CD4-positive, alpha-beta T cell (primary cell): ENCODE data around the gene SUPT7L. TPM values are rescaled to one million over a fixed set of nuclear protein-coding genes. Genes with fewer than 3 reads are reported as not detected.

ENCODE experiments used
- ATAC-seq: fragments of 200-7000 bp; cut with Tn5 transposase; one replicate; pipeline ENCODE4 v1.10.0; 2022; ENCODE audit warnings: mild to moderate bottlenecking; ENCODE audit not compliant: poor library complexity
- CTCF ChIA-PET: fragments of 350-600 bp; sonication (Branson Sonifier 250); formaldehyde crosslinking; loops from one replicate; lab custom pipeline; 2021; ENCODE audit warnings: antibody characterized with exemption, inconsistent platforms; lab: Charles Lee
- POLR2A ChIA-PET: fragments of 350-600 bp; sonication (Branson Sonifier 250); formaldehyde crosslinking; loops from one replicate; lab custom pipeline; 2021; ENCODE audit warnings: antibody characterized with exemption, inconsistent platforms; lab: Charles Lee
- DNase-seq, 14 experiments: peaks; one replicate each; pipeline ENCODE4 v3.0.0-alpha.2; 2013 to 2020; ENCODE audit warnings: mixed read lengths in 2 of 14
- H3K27ac ChIP-seq, 2 donors: one replicate each; pipeline versions ENCODE4 v1.5.1 to v1.7.0; 2013; ENCODE audit warnings: low read length in 2 of 2, low read depth in 1 of 2, mild to moderate bottlenecking in 1 of 2
- H3K27me3 ChIP-seq, 2 experiments: 1 replicate in 1 of 2; 2 replicates in 1 of 2; pipeline versions ENCODE4 v1.6.1 to v1.7.0; 2013; ENCODE audit warnings: low read length in 2 of 2, control low read depth in 1 of 2, mild to moderate bottlenecking in 1 of 2, moderate library complexity in 1 of 2; ENCODE audit not compliant: insufficient read depth in 2 of 2, control insufficient read depth in 1 of 2
- H3K36me3 ChIP-seq: one replicate; pipeline ENCODE4 v1.6.1; 2013; ENCODE audit warnings: low read length, control low read depth; ENCODE audit not compliant: insufficient read depth
- H3K4me1 ChIP-seq: one replicate; pipeline ENCODE4 v1.6.1; 2013; ENCODE audit warnings: low read length, control low read depth; ENCODE audit not compliant: insufficient read depth
- H3K4me3 ChIP-seq: one replicate; pipeline ENCODE4 v1.5.1; 2013; ENCODE audit warnings: mild to moderate bottlenecking, low read length, moderate library complexity
- H3K9me3 ChIP-seq, 2 experiments: 1 replicate in 1 of 2; 2 replicates in 1 of 2; pipeline versions ENCODE4 v1.6.1 to v1.7.0; 2013; ENCODE audit warnings: low read length in 2 of 2, mild to moderate bottlenecking in 2 of 2, control low read depth in 1 of 2, moderate library complexity in 1 of 2; ENCODE audit not compliant: control insufficient read depth in 1 of 2, insufficient read depth in 1 of 2
- H3K27ac Mint-ChIP-seq: one replicate; pipeline ENCODE4 v1.8.0; 2020; ENCODE audit warnings: mixed read lengths
- H3K27me3 Mint-ChIP-seq: one replicate; pipeline ENCODE4 v1.8.0; 2021; ENCODE audit warnings: mixed read lengths
- H3K36me3 Mint-ChIP-seq: one replicate; pipeline ENCODE4 v1.8.0; 2021; ENCODE audit warnings: low read depth, mixed read lengths
- H3K4me1 Mint-ChIP-seq: one replicate; pipeline ENCODE4 v1.8.0; 2021; ENCODE audit warnings: low read depth, mixed read lengths
- H3K4me3 Mint-ChIP-seq: one replicate; pipeline ENCODE4 v1.8.0; 2020; ENCODE audit warnings: mild to moderate bottlenecking, mixed read lengths
- H3K9me3 Mint-ChIP-seq: one replicate; pipeline ENCODE4 v1.8.0; 2020; ENCODE audit warnings: mixed read lengths
- CTCF ChIP-seq: fragments of 200-600 bp; IDR thresholded peaks from one replicate; pipeline ENCODE4 v1.8.0; 2022; ENCODE audit warnings: antibody characterized with exemption, mild to moderate bottlenecking
- intact Hi-C, 2 experiments: fragments of 100-400 bp; cut with DNase I in 1 of 2; cut with micrococcal nuclease in 1 of 2; formaldehyde crosslinking; loops; one replicate each; pipeline versions ENCODE4 v1.15.1 to v1.9.0; 2023 to 2025; cut with DNase I, micrococcal nuclease
- total RNA-seq, 174 experiments: library from RNA in 2 of 174; stranded (reverse) in 2 of 174; gene quantifications; one replicate each; pipeline ENCODE4 v1.2.3 and lab custom pipeline; 2021 to 2026

Gene SUPT7L
- total RNA-seq, 2 experiments from 2014 or later: 48.5 to 52.2 TPM

GRCh38 chr2:27647737-27648136, 15.7 kb downstream of the SUPT7L start:
- no peaks in the 10 kb centered on the region for H3K9me3 ChIP-seq
- H3K27me3 Mint-ChIP-seq: no peaks in the 10 kb centered on the region
- intact Hi-C loops: no loop called here
- DNase-seq (no peak), ATAC-seq (no peak)
- ChIA-PET CTCF (interaction anchor here (2.7 kb wide), 1 partner anchor 36 kb away, joined by 8 read pairs; no protein-coding TSS in a partner anchor), POLR2A (interaction anchor here (1.2 to 1.4 kb wide), 2 partner anchors 16 to 159 kb away, joined by 3 to 4 read pairs; partner anchors contain the start of genes SLC4A1AP and SUPT7L)
- peaks cover 83% of the 10 kb centered on the region for H3K36me3 Mint-ChIP-seq
- no peak overlapping the region for H3K27ac Mint-ChIP-seq
- H3K4me3 ChIP-seq: no peak overlapping the region
- peaks cover 68% of the 10 kb centered on the region for H3K36me3 ChIP-seq
- H3K4me1 Mint-ChIP-seq: no peaks in the 10 kb centered on the region
- H3K9me3 Mint-ChIP-seq: no peaks in the 10 kb centered on the region
- H3K27me3 ChIP-seq: no peaks in the 10 kb centered on the region
- no peak for TF ChIP-seq CTCF
- no peak overlapping the region for H3K4me3 Mint-ChIP-seq
- no peak overlapping the region for H3K27ac ChIP-seq
- no peaks in the 10 kb centered on the region for H3K4me1 ChIP-seq

DNA sequence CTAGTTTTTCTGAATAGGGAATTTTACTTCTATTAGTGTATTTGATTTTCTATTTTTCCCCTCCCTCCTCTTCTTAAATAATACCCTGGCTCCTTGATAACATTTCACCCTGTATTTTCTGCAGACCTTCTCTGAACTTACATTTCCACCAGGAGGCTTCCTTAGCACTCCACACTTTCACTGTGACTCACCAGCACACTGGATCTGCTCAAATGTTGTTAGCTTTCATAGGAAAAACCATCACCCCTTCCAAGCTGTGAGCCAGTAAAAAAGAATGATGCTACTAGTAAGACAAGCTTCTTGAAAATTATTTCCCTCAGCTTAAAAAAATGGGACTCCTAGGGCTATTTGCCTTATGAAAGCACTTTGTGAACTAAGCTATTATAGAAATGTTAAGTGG, 16.1 kb downstream of the SUPT7L start:
- H3K27me3 ChIP-seq: no peaks in the 10 kb centered on the region
- ChIA-PET CTCF (interaction anchor here (2.7 kb wide), 1 partner anchor 36 kb away, joined by 8 read pairs; no protein-coding TSS in a partner anchor), POLR2A (interaction anchor here (1.2 to 1.4 kb wide), 2 partner anchors 16 to 159 kb away, joined by 3 to 4 read pairs; partner anchors contain the start of genes SLC4A1AP and SUPT7L)
- H3K36me3 ChIP-seq: peaks cover 65% of the 10 kb centered on the region
- no peaks in the 10 kb centered on the region for H3K4me1 ChIP-seq
- Mint-ChIP-seq H3K4me3 (no peak overlapping the region), H3K4me1 (no peaks in the 10 kb centered on the region), H3K27ac (no peak overlapping the region), H3K27me3 (no peaks in the 10 kb centered on the region), H3K36me3 (peaks cover 83% of the 10 kb centered on the region), H3K9me3 (no peaks in the 10 kb centered on the region)
- H3K4me3 ChIP-seq: no peak overlapping the region
- no peak for DNase-seq
- H3K9me3 ChIP-seq: no peaks in the 10 kb centered on the region
- TF ChIP-seq CTCF: no peak
- no peak for ATAC-seq
- intact Hi-C loops: no loop called here
- H3K27ac ChIP-seq: no peak overlapping the region

DNA sequence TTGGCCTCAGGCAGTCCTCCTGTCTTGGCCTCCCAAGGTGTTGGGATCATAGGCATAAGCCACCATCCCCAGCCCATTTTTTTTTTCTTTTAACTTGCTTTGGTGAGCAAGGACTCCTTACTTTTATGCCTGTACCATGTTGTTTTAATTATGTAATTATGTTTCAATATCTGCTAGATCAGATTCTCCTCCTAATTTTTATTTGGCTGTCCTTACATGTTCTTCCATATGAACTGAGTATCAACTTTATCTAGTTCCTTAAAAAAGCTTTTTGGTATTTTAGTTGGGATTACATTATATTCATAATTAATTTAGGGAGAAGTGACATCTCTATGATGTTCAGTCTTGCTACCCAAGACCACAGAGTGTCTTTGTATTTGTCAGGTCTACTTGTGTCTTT, 18.2 kb downstream of the SUPT7L start:
- Mint-ChIP-seq H3K27me3 (no peaks in the 10 kb centered on the region), H3K27ac (no peak overlapping the region), H3K9me3 (no peaks in the 10 kb centered on the region), H3K4me1 (no peaks in the 10 kb centered on the region), H3K36me3 (peaks cover 85% of the 10 kb centered on the region), H3K4me3 (no peak overlapping the region)
- no peak overlapping the region for H3K4me3 ChIP-seq
- H3K4me1 ChIP-seq: no peaks in the 10 kb centered on the region
- H3K27ac ChIP-seq: no peak overlapping the region
- no peaks in the 10 kb centered on the region for H3K27me3 ChIP-seq
- POLR2A ChIA-PET: interaction anchor here (1.5 kb wide), 1 partner anchor 18 kb away, joined by 3 read pairs; the partner anchor contains the start of gene SUPT7L
- CTCF ChIA-PET: interaction anchor here (2.7 kb wide), 1 partner anchor 38 kb away, joined by 8 read pairs; no protein-coding TSS in a partner anchor
- no peaks in the 10 kb centered on the region for H3K9me3 ChIP-seq
- H3K36me3 ChIP-seq: peaks cover 70% of the 10 kb centered on the region
- no peak for ATAC-seq
- intact Hi-C loops: no loop called here
- no peak for TF ChIP-seq CTCF
- no peak for DNase-seq
